K562 (cell line): ENCODE results near the gene KRTAP5-1. TPM values are rescaled to one million over a fixed set of nuclear protein-coding genes. Genes with fewer than 3 reads are reported as not detected.

Experiments used
- ATF6 ChIP-seq: sonication (generic); formaldehyde crosslinking; IDR thresholded peaks from 2 replicates; pipeline ENCODE4 v1.4.0; 2020; ENCODE audit warnings: mild to moderate bottlenecking, missing genetic modification reagents
- CSDE1 ChIP-seq, 2 experiments: fragments of 450-650 bp; IDR thresholded peaks; 2 replicates each; pipeline ENCODE4 v1.6.1; 2016; ENCODE audit warnings: mild to moderate bottlenecking in 1 of 2
- FOXK2 ChIP-seq, 2 experiments: fragments of 450-650 bp; IDR thresholded peaks in 1 of 2; conservative IDR thresholded peaks in 1 of 2; 2 replicates each; pipeline ENCODE4 v1.6.1; 2016; ENCODE audit warnings: low read depth in 2 of 2, mild to moderate bottlenecking in 1 of 2
- MITF ChIP-seq: IDR thresholded peaks from 2 replicates; pipeline ENCODE4 v1.6.1; 2014; ENCODE audit warnings: antibody characterized with exemption
- NCOA4 ChIP-seq: fragments of 450-650 bp; IDR thresholded peaks from 2 replicates; pipeline ENCODE4 v1.6.1; 2018; ENCODE audit warnings: mild to moderate bottlenecking; ENCODE audit not compliant: partially characterized antibody
- PRMT5 ChIP-seq: sonication (generic); formaldehyde crosslinking; IDR thresholded peaks from 2 replicates; pipeline ENCODE4 v1.5.0; 2020; ENCODE audit warnings: missing genetic modification reagents
- SMAD1 ChIP-seq: fragments of 150-350 bp; IDR thresholded peaks from 2 replicates; pipeline ENCODE4 v1.6.1; 2014; ENCODE audit warnings: low read length, low read depth; ENCODE audit not compliant: partially characterized antibody
- TBP ChIP-seq: optimal IDR thresholded peaks from 2 replicates; pipeline ENCODE3; 2011; ENCODE audit warnings: low read depth, low read length, improper control_type of control experiment
- TEAD1 ChIP-seq, 2 experiments: fragments of 450-650 bp in 1 of 2; sonication (generic) in 1 of 2; formaldehyde crosslinking; IDR thresholded peaks; 2 replicates each; pipeline versions ENCODE4 v1.4.0 to v1.8.0; 2020 to 2022; ENCODE audit warnings: mild to moderate bottlenecking in 2 of 2, missing genetic modification reagents in 1 of 2
- polyA plus RNA-seq, 8 experiments: library from polyadenylated mRNA; depleted of rRNA in 4 of 8; stranded (reverse) in 5 of 8; unstranded in 3 of 8; fragments of >200 nt; fragmentation: Nextera tagmentation in 2 of 8; fragmentation: Illumina TruSeq in 1 of 8; extraction: Ambion mirVana in 2 of 8; extraction: Trizol in 1 of 8; gene quantifications; 2 replicates each; pipeline versions ENCODE4 v1.2.1 to v1.2.3, GENCODE V29; 2011 to 2014; ENCODE audit warnings: inconsistent platforms in 1 of 8, missing spikeins in 1 of 8
- total RNA-seq, 7 experiments: library from RNA; depleted of rRNA in 6 of 7; stranded (reverse); fragments of >200 nt in 6 of 7; fragmentation: Illumina TruSeq in 2 of 7; extraction: Trizol in 2 of 7; gene quantifications; 2 replicates each; pipeline versions ENCODE4 v1.2.1 to v1.2.3, GENCODE V29; 2011 to 2021; ENCODE audit warnings: low replicate concordance in 1 of 7
- TF ChIP-seq, protein P1 (sequence below): sonication (generic); formaldehyde crosslinking; IDR thresholded peaks from 2 replicates; pipeline ENCODE4 v1.8.0; 2022; ENCODE audit warnings: mild to moderate bottlenecking, missing genetic modification reagents

Gene KRTAP5-1
- total and polyA plus RNA-seq, 9 of the 15 experiments (the other 6 are each of a cell fraction or from before 2014, with no cell fraction given) = not detected

GRCh38 chr11:1546536-1547466 lies 38.3 kb downstream of the KRTAP5-1 start (continued):
- TF ChIP-seq, protein P1, sequence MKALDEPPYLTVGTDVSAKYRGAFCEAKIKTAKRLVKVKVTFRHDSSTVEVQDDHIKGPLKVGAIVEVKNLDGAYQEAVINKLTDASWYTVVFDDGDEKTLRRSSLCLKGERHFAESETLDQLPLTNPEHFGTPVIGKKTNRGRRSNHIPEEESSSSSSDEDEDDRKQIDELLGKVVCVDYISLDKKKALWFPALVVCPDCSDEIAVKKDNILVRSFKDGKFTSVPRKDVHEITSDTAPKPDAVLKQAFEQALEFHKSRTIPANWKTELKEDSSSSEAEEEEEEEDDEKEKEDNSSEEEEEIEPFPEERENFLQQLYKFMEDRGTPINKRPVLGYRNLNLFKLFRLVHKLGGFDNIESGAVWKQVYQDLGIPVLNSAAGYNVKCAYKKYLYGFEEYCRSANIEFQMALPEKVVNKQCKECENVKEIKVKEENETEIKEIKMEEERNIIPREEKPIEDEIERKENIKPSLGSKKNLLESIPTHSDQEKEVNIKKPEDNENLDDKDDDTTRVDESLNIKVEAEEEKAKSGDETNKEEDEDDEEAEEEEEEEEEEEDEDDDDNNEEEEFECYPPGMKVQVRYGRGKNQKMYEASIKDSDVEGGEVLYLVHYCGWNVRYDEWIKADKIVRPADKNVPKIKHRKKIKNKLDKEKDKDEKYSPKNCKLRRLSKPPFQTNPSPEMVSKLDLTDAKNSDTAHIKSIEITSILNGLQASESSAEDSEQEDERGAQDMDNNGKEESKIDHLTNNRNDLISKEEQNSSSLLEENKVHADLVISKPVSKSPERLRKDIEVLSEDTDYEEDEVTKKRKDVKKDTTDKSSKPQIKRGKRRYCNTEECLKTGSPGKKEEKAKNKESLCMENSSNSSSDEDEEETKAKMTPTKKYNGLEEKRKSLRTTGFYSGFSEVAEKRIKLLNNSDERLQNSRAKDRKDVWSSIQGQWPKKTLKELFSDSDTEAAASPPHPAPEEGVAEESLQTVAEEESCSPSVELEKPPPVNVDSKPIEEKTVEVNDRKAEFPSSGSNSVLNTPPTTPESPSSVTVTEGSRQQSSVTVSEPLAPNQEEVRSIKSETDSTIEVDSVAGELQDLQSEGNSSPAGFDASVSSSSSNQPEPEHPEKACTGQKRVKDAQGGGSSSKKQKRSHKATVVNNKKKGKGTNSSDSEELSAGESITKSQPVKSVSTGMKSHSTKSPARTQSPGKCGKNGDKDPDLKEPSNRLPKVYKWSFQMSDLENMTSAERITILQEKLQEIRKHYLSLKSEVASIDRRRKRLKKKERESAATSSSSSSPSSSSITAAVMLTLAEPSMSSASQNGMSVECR = peak; percentile 39
- TF ChIP-seq NCOA4 (no peak), TBP (no peak), SMAD1 (no peak), TEAD1 (CRISPR knock-in tag; IDR thresholded peaks at IDR 0.05) (0 out of 4 replicates have a peak, but pooled peaks of 1 of the 2 experiments have one; percentile 15), CSDE1 (IDR thresholded peaks at IDR 0.05) (no peak), MITF (no peak), PRMT5 (CRISPR knock-in tag) (no peak), ATF6 (CRISPR knock-in tag) (no peak), FOXK2 (conservative IDR thresholded peaks at IDR 0.05 in 1 of 2, IDR thresholded peaks at IDR 0.05 in 1 of 2; ENCODE audit: low read depth in 2 of 2) (peak in 1 of 2 experiments; percentile 64; a peak in 1 of 4 replicates)
